ENCODE measurements around the gene POLN. TPM values are rescaled to one million over a fixed set of nuclear protein-coding genes. Genes with fewer than 3 reads are reported as not detected.

The POLN gene
- total and polyA plus RNA-seq, 12 donors: 0.69 to 10.6 (median 3.0) TPM

- H3K27ac ChIP-seq: no peak overlapping the region
- no peaks in the 10 kb centered on the region for H3K36me3 ChIP-seq (replicated peaks in 1 of 2)
- H3K27me3 ChIP-seq: no peaks in the 10 kb centered on the region
- 83 to 100% (median 97%) methylated on average over 1 of the region's 1 CpG for WGBS, 4 donors
- H3K4me1 ChIP-seq (replicated peaks in 1 of 2): no peaks in the 10 kb centered on the region
- no peaks in the 10 kb centered on the region for H3K9me3 ChIP-seq (replicated peaks in 1 of 3)
- H3K4me3 ChIP-seq: no peak overlapping the region
- intact Hi-C loops (cut with DNase I): no loop called here
- no peak for DNase-seq
- no peak for TF ChIP-seq POLR2A (IDR thresholded peaks at IDR 0.05)
- TF ChIP-seq, protein P1, sequence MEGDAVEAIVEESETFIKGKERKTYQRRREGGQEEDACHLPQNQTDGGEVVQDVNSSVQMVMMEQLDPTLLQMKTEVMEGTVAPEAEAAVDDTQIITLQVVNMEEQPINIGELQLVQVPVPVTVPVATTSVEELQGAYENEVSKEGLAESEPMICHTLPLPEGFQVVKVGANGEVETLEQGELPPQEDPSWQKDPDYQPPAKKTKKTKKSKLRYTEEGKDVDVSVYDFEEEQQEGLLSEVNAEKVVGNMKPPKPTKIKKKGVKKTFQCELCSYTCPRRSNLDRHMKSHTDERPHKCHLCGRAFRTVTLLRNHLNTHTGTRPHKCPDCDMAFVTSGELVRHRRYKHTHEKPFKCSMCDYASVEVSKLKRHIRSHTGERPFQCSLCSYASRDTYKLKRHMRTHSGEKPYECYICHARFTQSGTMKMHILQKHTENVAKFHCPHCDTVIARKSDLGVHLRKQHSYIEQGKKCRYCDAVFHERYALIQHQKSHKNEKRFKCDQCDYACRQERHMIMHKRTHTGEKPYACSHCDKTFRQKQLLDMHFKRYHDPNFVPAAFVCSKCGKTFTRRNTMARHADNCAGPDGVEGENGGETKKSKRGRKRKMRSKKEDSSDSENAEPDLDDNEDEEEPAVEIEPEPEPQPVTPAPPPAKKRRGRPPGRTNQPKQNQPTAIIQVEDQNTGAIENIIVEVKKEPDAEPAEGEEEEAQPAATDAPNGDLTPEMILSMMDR (IDR thresholded peaks at IDR 0.05): no peak
Observed at GRCh38 chr4:2178986-2179385, 62.9 kb downstream of the POLN start.

DNA sequence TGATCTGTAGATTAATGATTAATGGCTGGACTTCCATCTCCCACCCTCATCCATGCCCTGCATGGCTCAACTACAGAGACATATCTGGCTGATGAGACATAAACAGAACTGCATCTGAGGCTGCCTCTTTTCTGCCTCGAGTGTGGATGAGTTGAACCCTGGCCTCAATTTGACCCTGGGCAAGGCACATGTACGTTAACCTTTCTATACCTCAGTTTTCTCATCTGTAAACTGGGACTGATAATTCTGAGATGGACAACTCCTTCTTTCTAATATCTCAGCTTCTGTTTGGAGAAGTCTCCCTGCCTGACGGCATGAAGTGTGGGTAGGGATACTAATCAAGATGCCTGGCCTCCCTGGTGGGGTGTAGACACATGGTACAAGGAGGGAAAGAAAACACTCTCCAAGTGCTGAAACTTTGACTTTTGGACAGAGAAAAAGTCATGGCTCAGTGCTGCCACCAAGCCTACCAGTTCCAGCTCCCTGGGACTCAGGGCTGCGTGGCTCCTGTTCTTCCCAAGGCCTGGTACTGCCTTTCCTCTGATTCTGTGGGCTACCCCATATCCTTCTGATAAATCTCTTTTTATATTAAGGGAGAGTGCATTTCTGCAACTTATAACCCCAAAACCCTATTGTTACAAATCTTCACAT is 64.4 kb downstream of the POLN start:
- intact Hi-C loops (cut with DNase I): no loop called here
- Histone ChIP-seq H3K27me3 (no peaks in the 10 kb centered on the region), H3K4me1 (replicated peaks in 1 of 2) (no peaks in the 10 kb centered on the region), H3K36me3 (replicated peaks in 1 of 2) (no peaks in the 10 kb centered on the region), H3K27ac (no peak overlapping the region), H3K9me3 (replicated peaks in 1 of 3) (no peaks in the 10 kb centered on the region), H3K4me3 (no peak overlapping the region)
- 80 to 98% (median 90%) methylated on average over 4 of the region's 4 CpGs for WGBS, 4 donors
- TF ChIP-seq, protein P1 (IDR thresholded peaks at IDR 0.05): no peak
- TF ChIP-seq POLR2A (IDR thresholded peaks at IDR 0.05): no peak
- no peak for DNase-seq

GRCh38 chr4:2175990-2176698 is 65.8 kb downstream of the POLN start:
- Histone ChIP-seq H3K4me1 (replicated peaks in 1 of 2) (no peaks in the 10 kb centered on the region), H3K27me3 (no peaks in the 10 kb centered on the region), H3K9me3 (replicated peaks in 1 of 3) (no peaks in the 10 kb centered on the region), H3K4me3 (no peak overlapping the region), H3K27ac (no peak overlapping the region), H3K36me3 (replicated peaks in 1 of 2) (no peaks in the 10 kb centered on the region)
- intact Hi-C loops (cut with DNase I): no loop called here
- no peak for DNase-seq
- WGBS, 4 donors: 82 to 91% (median 89%) methylated on average over 9 of the region's 9 CpGs
- no peak for TF ChIP-seq POLR2A (IDR thresholded peaks at IDR 0.05)
- TF ChIP-seq, protein P1 (IDR thresholded peaks at IDR 0.05): no peak

DNA sequence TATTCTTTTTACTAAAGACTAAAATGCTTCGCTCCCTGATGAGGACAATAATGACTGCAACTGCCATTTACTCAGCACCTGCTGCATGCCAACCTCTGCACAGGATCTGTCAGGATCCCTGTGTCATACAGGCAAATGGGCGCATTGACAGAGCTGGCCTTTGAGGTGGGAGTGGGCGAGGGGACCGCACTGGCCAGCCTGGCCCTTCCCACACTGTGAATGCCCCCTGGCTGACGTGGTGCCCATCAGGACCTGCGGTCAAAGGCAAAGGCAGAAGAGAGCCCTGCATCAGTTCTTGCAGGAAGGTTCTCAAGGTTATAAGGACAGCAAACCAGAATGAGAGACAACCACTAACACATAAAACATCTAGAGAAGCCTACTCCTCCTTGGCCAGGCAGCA is 67.9 kb downstream of the POLN start:
- no peaks in the 10 kb centered on the region for H3K36me3 ChIP-seq (replicated peaks in 1 of 2)
- 94 to 100% (median 97%) methylated on average over 6 of the region's 6 CpGs for WGBS, 4 donors
- H3K9me3 ChIP-seq (replicated peaks in 1 of 3): no peaks in the 10 kb centered on the region
- no peak overlapping the region for H3K4me3 ChIP-seq
- no peak for TF ChIP-seq POLR2A (IDR thresholded peaks at IDR 0.05)
- TF ChIP-seq, protein P1 (IDR thresholded peaks at IDR 0.05): no peak
- no peaks in the 10 kb centered on the region for H3K4me1 ChIP-seq (replicated peaks in 1 of 2)
- no peaks in the 10 kb centered on the region for H3K27me3 ChIP-seq
- H3K27ac ChIP-seq: no peak overlapping the region
- intact Hi-C loops (cut with DNase I): no loop called here
- DNase-seq: no peak
